GM23248 (cell line): ENCODE measurements around the gene CNST. TPM values are rescaled to one million over a fixed set of nuclear protein-coding genes. Genes with fewer than 3 reads are reported as not detected.

Experiments used
- DNase-seq: peaks from one replicate; pipeline ENCODE4 v3.0.0-alpha.2; 2015
- H2AFZ ChIP-seq: fragments of 200-600 bp; sonication (generic); 2 replicates; pipeline ENCODE4 v1.6.1; 2016; ENCODE audit warnings: antibody characterized with exemption
- H3F3A ChIP-seq: fragments of 200-600 bp; sonication (generic); 2 replicates; pipeline ENCODE4 v1.6.1; 2016; ENCODE audit warnings: mild to moderate bottlenecking, antibody characterized with exemption, mixed run types; ENCODE audit not compliant: insufficient read depth
- H3K27ac ChIP-seq: fragments of 200-600 bp; sonication (generic); 2 replicates; pipeline ENCODE4 v1.5.1; 2016; ENCODE audit warnings: mild to moderate bottlenecking
- H3K27me3 ChIP-seq: fragments of 200-600 bp; sonication (generic); replicated peaks from 2 replicates; pipeline ENCODE4 v1.6.1; 2016; ENCODE audit warnings: mild to moderate bottlenecking; ENCODE audit not compliant: insufficient read depth
- H3K36me3 ChIP-seq: fragments of 200-600 bp; sonication (generic); 2 replicates; pipeline ENCODE4 v1.6.1; 2016; ENCODE audit warnings: low read depth, mild to moderate bottlenecking
- H3K4me1 ChIP-seq: fragments of 200-600 bp; sonication (generic); 2 replicates; pipeline ENCODE4 v1.6.1; 2016; ENCODE audit warnings: mild to moderate bottlenecking; ENCODE audit not compliant: insufficient read depth
- H3K4me2 ChIP-seq: fragments of 200-600 bp; sonication (generic); one replicate; pipeline ENCODE4 v1.6.1; 2016; ENCODE audit warnings: mild to moderate bottlenecking; ENCODE audit not compliant: unreplicated experiment
- H3K4me3 ChIP-seq: fragments of 200-600 bp; sonication (generic); 2 replicates; pipeline ENCODE4 v1.5.1; 2016; ENCODE audit warnings: mild to moderate bottlenecking
- H3K79me2 ChIP-seq: fragments of 200-600 bp; sonication (generic); 2 replicates; pipeline ENCODE4 v1.6.1; 2016; ENCODE audit warnings: mild to moderate bottlenecking; ENCODE audit not compliant: insufficient read depth
- H3K9ac ChIP-seq: fragments of 200-600 bp; sonication (generic); 2 replicates; pipeline ENCODE4 v1.6.1; 2016; ENCODE audit warnings: mild to moderate bottlenecking
- H3K9me2 ChIP-seq: fragments of 200-600 bp; sonication (generic); 2 replicates; pipeline ENCODE4 v1.6.1; 2016; ENCODE audit warnings: mixed run types, mild to moderate bottlenecking, moderate library complexity; ENCODE audit not compliant: insufficient read depth
- H3K9me3 ChIP-seq: fragments of 200-600 bp; sonication (generic); one replicate; pipeline ENCODE4 v1.6.1; 2017; ENCODE audit warnings: low read depth
- H4K20me1 ChIP-seq: fragments of 200-600 bp; sonication (generic); 2 replicates; pipeline ENCODE4 v1.6.0; 2016; ENCODE audit not compliant: insufficient read depth
- EZH2 ChIP-seq: fragments of 200-600 bp; sonication (generic); IDR thresholded peaks from 2 replicates; pipeline ENCODE4 v1.6.1; 2018; ENCODE audit warnings: antibody characterized with exemption, mild to moderate bottlenecking; ENCODE audit not compliant: insufficient read depth, poor library complexity, severe bottlenecking
- EZH2phosphoT487 ChIP-seq: fragments of 200-600 bp; sonication (generic); IDR thresholded peaks from 2 replicates; pipeline ENCODE4 v1.6.1; 2018; ENCODE audit warnings: antibody characterized with exemption, moderate library complexity, mild to moderate bottlenecking, low read depth; ENCODE audit not compliant: insufficient read depth
- WGBS, 2 experiments: methylation state at CpG; one replicate each; pipeline ENCODE4 v1.1.6; 2015 to 2017; ENCODE audit warnings: low lambda C conversion rate in 2 of 2, low coverage in 1 of 2; ENCODE audit errors: missing lambda C conversion rate in 2 of 2; 5-methylcytosine and 5-hydroxymethylcytosine counted together
- in situ Hi-C: fragments of 300-500 bp; cut with MboI; formaldehyde crosslinking; loops from 2 replicates; pipeline ENCODE4 v1.15.0; 2020
- polyA plus RNA-seq: library from polyadenylated mRNA; unstranded; fragments of >200 nt; fragmentation: Nextera tagmentation; extraction: Ambion mirVana; gene quantifications from 2 replicates; pipeline ENCODE4 v1.2.1, GENCODE V29; 2016
- total RNA-seq: library from RNA; depleted of rRNA; stranded (reverse); fragments of >200 nt; shearing (Covaris generic); gene quantifications from 2 replicates; pipeline ENCODE4 v1.2.3, GENCODE V29; 2014

The CNST gene
- total and polyA plus RNA-seq, 2 experiments from 2014 or later = 33.5 to 41.7 TPM

- H3K9me3 ChIP-seq = no peaks in the 10 kb centered on the region
- DNase-seq = no peak
- no peaks in the 10 kb centered on the region for H4K20me1 ChIP-seq
- TF ChIP-seq EZH2phosphoT487 (no peak), EZH2 (no peak)
- peaks cover 20% of the 10 kb centered on the region; the same call in 1 of the 2 replicates for H3K4me1 ChIP-seq
- H3K4me2 ChIP-seq = no peak overlapping the region
- H3K9me2 ChIP-seq = no peaks in the 10 kb centered on the region
- no peaks in the 10 kb centered on the region for H3K27me3 ChIP-seq
- H3K27ac ChIP-seq = no peak overlapping the region
- peaks cover 79% of the 10 kb centered on the region for H3K79me2 ChIP-seq
- H2AFZ ChIP-seq = no peak overlapping the region
- 76 to 81% methylated on average over 6 of the region's 6 CpGs for WGBS, 2 experiments
- in situ Hi-C loops = no loop called here
- peaks cover 22% of the 10 kb centered on the region for H3F3A ChIP-seq
- H3K9ac ChIP-seq = no peak overlapping the region
- no peak overlapping the region for H3K4me3 ChIP-seq
- peaks cover 58% of the 10 kb centered on the region for H3K36me3 ChIP-seq
Measured at GRCh38 chr1:246651012-246651695, 84.9 kb downstream of the CNST start.

DNA sequence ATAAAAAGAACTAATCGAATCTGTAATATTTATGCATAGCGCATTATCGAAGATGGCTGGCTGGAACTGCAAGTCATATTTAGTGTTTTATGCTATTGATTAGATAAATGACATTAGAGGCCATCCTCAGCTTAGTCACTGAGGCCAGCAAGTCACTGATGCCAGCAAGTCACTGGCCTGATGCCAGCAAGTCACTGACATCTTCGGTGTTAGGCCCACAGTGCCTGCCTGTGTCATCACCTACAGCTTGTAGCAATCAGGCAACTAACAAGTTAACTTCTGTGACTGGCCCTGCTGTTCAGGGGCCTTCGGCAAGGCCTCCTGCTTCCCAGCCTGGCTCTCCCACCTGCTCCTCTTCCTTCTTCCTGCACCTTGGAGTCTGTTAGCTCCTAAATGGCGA, 92.3 kb downstream of the CNST start:
- peaks cover 60% of the 10 kb centered on the region for H3K36me3 ChIP-seq
- H3K9ac ChIP-seq = no peak overlapping the region
- no peak overlapping the region for H3K4me3 ChIP-seq
- in situ Hi-C loops = no loop called here
- H4K20me1 ChIP-seq = no peaks in the 10 kb centered on the region
- H3K4me1 ChIP-seq = no peaks in the 10 kb centered on the region
- peaks cover 61% of the 10 kb centered on the region for H3K79me2 ChIP-seq
- 98% methylated on average over 6 of the region's 6 CpGs for WGBS, 2 experiments
- H2AFZ ChIP-seq = no peak overlapping the region
- H3F3A ChIP-seq = no peaks in the 10 kb centered on the region
- no peaks in the 10 kb centered on the region for H3K27me3 ChIP-seq
- H3K9me2 ChIP-seq = no peaks in the 10 kb centered on the region
- DNase-seq = no peak
- H3K27ac ChIP-seq = no peak overlapping the region
- H3K4me2 ChIP-seq = no peak overlapping the region
- H3K9me3 ChIP-seq = no peaks in the 10 kb centered on the region
- no peak for TF ChIP-seq EZH2
- no peak for TF ChIP-seq EZH2phosphoT487

DNA sequence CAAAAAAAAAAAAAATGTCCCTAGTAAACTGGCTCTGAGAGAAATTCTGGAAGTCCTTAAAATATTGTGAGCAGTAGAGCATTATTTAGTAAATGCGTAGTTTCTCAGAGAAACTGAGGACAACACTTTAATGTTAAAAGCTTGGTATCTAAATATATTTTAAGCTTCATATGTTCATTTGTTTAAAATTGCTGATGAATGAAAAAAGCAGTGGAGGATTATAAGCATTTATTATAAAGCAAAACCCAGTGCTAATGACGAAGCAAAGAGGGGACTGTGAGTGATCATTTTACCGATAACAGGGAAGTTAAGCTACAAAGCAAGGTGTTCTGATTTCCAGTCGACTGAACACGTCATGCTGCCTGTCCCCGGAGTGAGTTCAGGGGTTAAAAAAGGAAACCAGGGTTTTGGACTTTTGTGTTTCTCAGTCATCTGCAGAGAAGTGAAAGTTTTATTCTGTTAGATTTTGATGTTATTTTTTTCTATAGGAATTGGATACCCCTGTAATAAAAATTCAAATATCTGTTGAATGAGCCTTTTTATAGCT, 93.4 kb downstream of the CNST start:
- no peak overlapping the region for H3K27ac ChIP-seq
- in situ Hi-C loops = no loop called here
- peaks cover 52% of the 10 kb centered on the region for H3K36me3 ChIP-seq
- 99 to 100% methylated on average over 6 of the region's 6 CpGs for WGBS, 2 experiments
- no peaks in the 10 kb centered on the region for H3K4me1 ChIP-seq
- no peak overlapping the region for H2AFZ ChIP-seq
- no peaks in the 10 kb centered on the region for H3F3A ChIP-seq
- H3K4me2 ChIP-seq = no peak overlapping the region
- H3K9me2 ChIP-seq = no peaks in the 10 kb centered on the region
- no peaks in the 10 kb centered on the region for H3K27me3 ChIP-seq
- no peak overlapping the region for H3K4me3 ChIP-seq
- TF ChIP-seq EZH2phosphoT487 (no peak), EZH2 (no peak)
- peaks cover 52% of the 10 kb centered on the region for H3K79me2 ChIP-seq
- no peaks in the 10 kb centered on the region for H4K20me1 ChIP-seq
- no peak for DNase-seq
- H3K9me3 ChIP-seq = no peaks in the 10 kb centered on the region
- H3K9ac ChIP-seq = no peak overlapping the region

DNA sequence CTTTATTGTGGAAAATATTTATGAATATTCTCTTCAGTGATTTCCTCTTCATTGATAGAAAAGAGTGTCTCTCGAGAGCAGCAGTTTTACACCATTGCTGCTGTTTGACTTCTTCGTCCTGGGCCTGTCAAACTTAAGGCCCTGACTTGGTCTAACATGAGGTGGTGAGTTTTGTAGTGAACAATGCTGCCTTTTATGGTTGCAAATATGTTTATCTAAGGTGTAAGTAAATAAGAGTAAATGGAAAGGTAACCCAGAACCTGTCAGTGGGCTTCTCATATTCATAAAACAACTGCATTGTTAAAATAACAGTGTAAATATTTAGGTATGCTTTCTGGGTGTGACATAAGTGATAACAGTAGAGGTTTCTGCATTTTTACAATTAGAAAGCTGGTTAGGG, 95.2 kb downstream of the CNST start:
- no peaks in the 10 kb centered on the region for H3K4me1 ChIP-seq
- TF ChIP-seq EZH2phosphoT487 (no peak), EZH2 (no peak)
- peaks cover 46% of the 10 kb centered on the region for H3K36me3 ChIP-seq
- no peak overlapping the region for H3K27ac ChIP-seq
- no peaks in the 10 kb centered on the region for H4K20me1 ChIP-seq
- H3K9me2 ChIP-seq = no peaks in the 10 kb centered on the region
- H2AFZ ChIP-seq = no peak overlapping the region
- no peaks in the 10 kb centered on the region for H3K27me3 ChIP-seq
- WGBS, 2 experiments = 94 to 99% methylated on average over 2 of the region's 2 CpGs
- H3K4me3 ChIP-seq = no peak overlapping the region
- H3K9ac ChIP-seq = no peak overlapping the region
- H3K9me3 ChIP-seq = no peaks in the 10 kb centered on the region
- H3K79me2 ChIP-seq = peaks cover 35% of the 10 kb centered on the region
- in situ Hi-C loops = no loop called here
- no peak overlapping the region for H3K4me2 ChIP-seq
- no peak for DNase-seq
- no peaks in the 10 kb centered on the region for H3F3A ChIP-seq

DNA sequence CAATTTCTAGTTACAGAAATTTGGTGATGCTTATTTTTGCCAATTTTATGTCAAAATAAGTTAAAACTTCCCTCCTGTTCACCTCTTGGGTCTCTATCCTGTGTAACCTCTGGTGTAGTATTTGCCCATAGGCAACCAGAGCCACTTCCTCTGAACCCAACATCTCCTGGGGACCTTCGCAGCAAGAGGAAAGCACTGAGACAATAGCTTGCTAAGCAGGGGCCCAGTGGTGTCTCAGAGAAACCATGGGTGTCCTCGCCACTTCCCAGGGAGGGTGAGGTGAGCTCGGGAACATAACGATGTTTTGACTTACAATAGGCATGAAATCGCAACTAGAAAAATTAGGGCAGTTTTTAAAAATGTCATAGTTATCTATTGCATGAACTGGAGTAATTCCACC, 101.5 kb downstream of the CNST start:
- Histone ChIP-seq H3K4me2 (no peak overlapping the region), H3F3A (no peaks in the 10 kb centered on the region), H2AFZ (no peak overlapping the region), H3K27me3 (no peaks in the 10 kb centered on the region), H3K79me2 (no peaks in the 10 kb centered on the region), H3K4me3 (no peak overlapping the region), H3K4me1 (no peaks in the 10 kb centered on the region), H3K9ac (no peak overlapping the region), H3K27ac (no peak overlapping the region), H4K20me1 (no peaks in the 10 kb centered on the region), H3K36me3 (peaks cover 48% of the 10 kb centered on the region), H3K9me2 (no peaks in the 10 kb centered on the region), H3K9me3 (no peaks in the 10 kb centered on the region)
- TF ChIP-seq EZH2 = no peak
- TF ChIP-seq EZH2phosphoT487 = no peak
- WGBS, 2 experiments = 96 to 98% methylated on average over 5 of the region's 5 CpGs
- DNase-seq = no peak
- in situ Hi-C loops = no loop called here
